Spleen (tissue), 7 donors: Measurements from ENCODE around the gene MAMDC2.

Source experiments
- CTCF ChIP-seq, 11 experiments: fragments of 200-600 bp in 7 of 11; fragments of 450-650 bp in 4 of 11; sonication (generic) in 4 of 11; IDR thresholded peaks in 8 of 11; conservative IDR thresholded peaks in 3 of 11; 1 replicate in 7 of 11; 2 replicates in 4 of 11; pipeline versions ENCODE4 v1.4.0 to v1.8.0; 2016 to 2021; ENCODE audit warnings: antibody characterized with exemption in 11 of 11, inconsistent platforms in 4 of 11, mild to moderate bottlenecking in 1 of 11
- POLR2A ChIP-seq, 3 donors: fragments of 450-650 bp; IDR thresholded peaks; one replicate each; pipeline ENCODE4 v1.5.1; 2017; ENCODE audit warnings: antibody characterized with exemption in 3 of 3, mild to moderate bottlenecking in 1 of 3
- donor health status: DM: no; HTN: no; CAD: no; lungs with moderate emphysema.
- donor health status: DM: no; HTN: no; CAD: no.
- donor health status: DM: no; HTN: no; CAD: no.

GRCh38 chr9:70205366-70206020 lies 161.8 kb downstream of the MAMDC2 start:
- TF ChIP-seq POLR2A (IDR thresholded peaks at IDR 0.05): no peak
- TF ChIP-seq CTCF (IDR thresholded peaks at IDR 0.05 in 8 of 11, conservative IDR thresholded peaks at IDR 0.05 in 3 of 11): no peak
